ENCODE data around the gene CUBN. TPM values are rescaled to one million over a fixed set of nuclear protein-coding genes. Genes with fewer than 3 reads are reported as not detected.

CUBN gene
- total and polyA plus RNA-seq, 10 of the 15 experiments (the other 5 are each of a cell fraction or from before 2014, with no cell fraction given), result under 0.01 to 0.14 (median 0.02) TPM; not detected in 6

DNA sequence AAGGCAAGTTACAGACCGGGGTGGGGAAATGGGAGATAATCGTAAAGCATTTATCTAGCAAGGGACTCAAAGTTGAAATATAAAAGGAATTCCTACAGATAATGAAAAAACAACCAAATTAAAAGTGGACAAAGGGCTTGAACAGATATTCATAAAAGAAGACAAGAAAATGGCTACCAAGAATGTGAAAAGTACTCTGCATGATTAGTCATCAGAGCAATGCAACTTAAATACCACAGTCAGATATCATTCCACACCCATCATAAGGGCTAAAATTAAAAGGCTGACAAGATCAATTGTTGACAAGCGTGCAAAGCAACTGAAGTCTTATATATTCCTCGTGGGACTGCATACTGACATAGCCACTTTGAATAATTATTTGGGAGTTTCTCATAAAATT lies 187.7 kb downstream of the CUBN start (continued):
- TF ChIP-seq, protein P1, sequence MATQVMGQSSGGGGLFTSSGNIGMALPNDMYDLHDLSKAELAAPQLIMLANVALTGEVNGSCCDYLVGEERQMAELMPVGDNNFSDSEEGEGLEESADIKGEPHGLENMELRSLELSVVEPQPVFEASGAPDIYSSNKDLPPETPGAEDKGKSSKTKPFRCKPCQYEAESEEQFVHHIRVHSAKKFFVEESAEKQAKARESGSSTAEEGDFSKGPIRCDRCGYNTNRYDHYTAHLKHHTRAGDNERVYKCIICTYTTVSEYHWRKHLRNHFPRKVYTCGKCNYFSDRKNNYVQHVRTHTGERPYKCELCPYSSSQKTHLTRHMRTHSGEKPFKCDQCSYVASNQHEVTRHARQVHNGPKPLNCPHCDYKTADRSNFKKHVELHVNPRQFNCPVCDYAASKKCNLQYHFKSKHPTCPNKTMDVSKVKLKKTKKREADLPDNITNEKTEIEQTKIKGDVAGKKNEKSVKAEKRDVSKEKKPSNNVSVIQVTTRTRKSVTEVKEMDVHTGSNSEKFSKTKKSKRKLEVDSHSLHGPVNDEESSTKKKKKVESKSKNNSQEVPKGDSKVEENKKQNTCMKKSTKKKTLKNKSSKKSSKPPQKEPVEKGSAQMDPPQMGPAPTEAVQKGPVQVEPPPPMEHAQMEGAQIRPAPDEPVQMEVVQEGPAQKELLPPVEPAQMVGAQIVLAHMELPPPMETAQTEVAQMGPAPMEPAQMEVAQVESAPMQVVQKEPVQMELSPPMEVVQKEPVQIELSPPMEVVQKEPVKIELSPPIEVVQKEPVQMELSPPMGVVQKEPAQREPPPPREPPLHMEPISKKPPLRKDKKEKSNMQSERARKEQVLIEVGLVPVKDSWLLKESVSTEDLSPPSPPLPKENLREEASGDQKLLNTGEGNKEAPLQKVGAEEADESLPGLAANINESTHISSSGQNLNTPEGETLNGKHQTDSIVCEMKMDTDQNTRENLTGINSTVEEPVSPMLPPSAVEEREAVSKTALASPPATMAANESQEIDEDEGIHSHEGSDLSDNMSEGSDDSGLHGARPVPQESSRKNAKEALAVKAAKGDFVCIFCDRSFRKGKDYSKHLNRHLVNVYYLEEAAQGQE (IDR thresholded peaks at IDR 0.05; ENCODE audit: low read depth, low read length), result no peak
- no peak for TF ChIP-seq FOXK2 (IDR thresholded peaks at IDR 0.05)
- no peak for TF ChIP-seq POLR2A (IDR thresholded peaks at IDR 0.05; ENCODE audit: low read depth, low read length)
- no peak for TF ChIP-seq DPF2 (IDR thresholded peaks at IDR 0.05)
- TF ChIP-seq ZNF217 (IDR thresholded peaks at IDR 0.05), result no peak
- no peak for TF ChIP-seq MTA2 (IDR thresholded peaks at IDR 0.05; ENCODE audit: low read depth)
- no peak for TF ChIP-seq NR2C2 (IDR thresholded peaks at IDR 0.05; ENCODE audit: borderline replicate concordance, control insufficient read depth, insufficient read length, low read depth)
- no peak for TF ChIP-seq TARDBP (IDR thresholded peaks at IDR 0.05; ENCODE audit: borderline replicate concordance)
- TF ChIP-seq WRNIP1 (IDR thresholded peaks at IDR 0.05; ENCODE audit: borderline replicate concordance, low read depth, low read length), result no peak
- TF ChIP-seq, protein P2, sequence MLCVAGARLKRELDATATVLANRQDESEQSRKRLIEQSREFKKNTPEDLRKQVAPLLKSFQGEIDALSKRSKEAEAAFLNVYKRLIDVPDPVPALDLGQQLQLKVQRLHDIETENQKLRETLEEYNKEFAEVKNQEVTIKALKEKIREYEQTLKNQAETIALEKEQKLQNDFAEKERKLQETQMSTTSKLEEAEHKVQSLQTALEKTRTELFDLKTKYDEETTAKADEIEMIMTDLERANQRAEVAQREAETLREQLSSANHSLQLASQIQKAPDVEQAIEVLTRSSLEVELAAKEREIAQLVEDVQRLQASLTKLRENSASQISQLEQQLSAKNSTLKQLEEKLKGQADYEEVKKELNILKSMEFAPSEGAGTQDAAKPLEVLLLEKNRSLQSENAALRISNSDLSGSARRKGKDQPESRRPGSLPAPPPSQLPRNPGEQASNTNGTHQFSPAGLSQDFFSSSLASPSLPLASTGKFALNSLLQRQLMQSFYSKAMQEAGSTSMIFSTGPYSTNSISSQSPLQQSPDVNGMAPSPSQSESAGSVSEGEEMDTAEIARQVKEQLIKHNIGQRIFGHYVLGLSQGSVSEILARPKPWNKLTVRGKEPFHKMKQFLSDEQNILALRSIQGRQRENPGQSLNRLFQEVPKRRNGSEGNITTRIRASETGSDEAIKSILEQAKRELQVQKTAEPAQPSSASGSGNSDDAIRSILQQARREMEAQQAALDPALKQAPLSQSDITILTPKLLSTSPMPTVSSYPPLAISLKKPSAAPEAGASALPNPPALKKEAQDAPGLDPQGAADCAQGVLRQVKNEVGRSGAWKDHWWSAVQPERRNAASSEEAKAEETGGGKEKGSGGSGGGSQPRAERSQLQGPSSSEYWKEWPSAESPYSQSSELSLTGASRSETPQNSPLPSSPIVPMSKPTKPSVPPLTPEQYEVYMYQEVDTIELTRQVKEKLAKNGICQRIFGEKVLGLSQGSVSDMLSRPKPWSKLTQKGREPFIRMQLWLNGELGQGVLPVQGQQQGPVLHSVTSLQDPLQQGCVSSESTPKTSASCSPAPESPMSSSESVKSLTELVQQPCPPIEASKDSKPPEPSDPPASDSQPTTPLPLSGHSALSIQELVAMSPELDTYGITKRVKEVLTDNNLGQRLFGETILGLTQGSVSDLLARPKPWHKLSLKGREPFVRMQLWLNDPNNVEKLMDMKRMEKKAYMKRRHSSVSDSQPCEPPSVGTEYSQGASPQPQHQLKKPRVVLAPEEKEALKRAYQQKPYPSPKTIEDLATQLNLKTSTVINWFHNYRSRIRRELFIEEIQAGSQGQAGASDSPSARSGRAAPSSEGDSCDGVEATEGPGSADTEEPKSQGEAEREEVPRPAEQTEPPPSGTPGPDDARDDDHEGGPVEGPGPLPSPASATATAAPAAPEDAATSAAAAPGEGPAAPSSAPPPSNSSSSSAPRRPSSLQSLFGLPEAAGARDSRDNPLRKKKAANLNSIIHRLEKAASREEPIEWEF (IDR thresholded peaks at IDR 0.05; ENCODE audit: insufficient replicate concordance, low read depth, low read length), result no peak
- TF ChIP-seq FOS (IDR thresholded peaks at IDR 0.05; ENCODE audit: borderline replicate concordance, extremely low read depth, insufficient read length), result no peak

Measured in GM12878 (cell line).